Measurements from ENCODE around the gene C2CD2. TPM values are rescaled to one million over a fixed set of nuclear protein-coding genes. Genes with fewer than 3 reads are reported as not detected.
A peak's percentile ranks its signal among the peaks of the same experiment; 100 is the strongest.

The C2CD2 gene
- total and polyA plus RNA-seq, 2 of the 4 experiments (the other 2 are of a cell fraction) = 15.6 to 25.3 TPM

- Histone ChIP-seq H4K8ac (ENCODE audit: low read depth in 2 of 2, low read length in 2 of 2) (peak overlapping the region in 1 of 2 experiments; percentile 33; a peak in 1 of 4 replicates), H2AFZ (replicated peaks; ENCODE audit: low read length, poor library complexity) (peak overlapping the region; percentile 9), H3K79me1 (ENCODE audit: low read depth in 1 of 2, low read length in 2 of 2) (peaks cover 21 to 43% of the 10 kb centered on the region in 2 experiments), H4K20me1 (ENCODE audit: insufficient read depth, low read length) (no peaks in the 10 kb centered on the region), H3K27ac (ENCODE audit: insufficient read depth, low read length) (peak overlapping the region; percentile 43; the same call in 1 of the 2 replicates), H3K4me3 (ENCODE audit: insufficient read depth, low read depth, low read length) (no peak overlapping the region), H2BK5ac (ENCODE audit: low read depth, low read length, poor library complexity, severe bottlenecking) (peak overlapping the region; percentile 75), H3K23ac (ENCODE audit: low read depth, low read length) (peak overlapping the region; percentile 18; the same call in 1 of the 2 replicates), H3K14ac (replicated peaks; ENCODE audit: low read depth, low read length) (0 out of 2 replicates have a peak overlapping the region, but pooled peaks have one; percentile 19), H3K9me1 (ENCODE audit: insufficient read depth, low read length) (peaks cover 14% of the 10 kb centered on the region), H2AK5ac (ENCODE audit: low read depth, low read length) (0 out of 2 replicates have a peak overlapping the region, but pooled peaks have one; percentile 26), H4K5ac (ENCODE audit: low read depth, low read length) (0 out of 2 replicates have a peak overlapping the region, but pooled peaks have one; percentile 1), H2BK20ac (ENCODE audit: low read depth, low read length) (no peak overlapping the region), H3K56ac (ENCODE audit: extremely low read depth, insufficient read depth, low read length) (no peak overlapping the region), H3K4me2 (ENCODE audit: low read depth, low read length) (peak overlapping the region; percentile 41), H2AK9ac (replicated peaks; ENCODE audit: low read depth, low read length, poor library complexity) (peak overlapping the region; percentile 22), H2BK120ac (ENCODE audit: low read depth, low read length) (peak overlapping the region; percentile 18; the same call in 1 of the 2 replicates), H3K18ac (ENCODE audit: low read depth, low read length) (0 out of 2 replicates have a peak overlapping the region, but pooled peaks have one; percentile 24), H3K4ac (ENCODE audit: low read depth, low read length) (peak overlapping the region; percentile 38; the same call in 1 of the 2 replicates), H3K27me3 (ENCODE audit: control insufficient read depth, insufficient read depth, low read length) (no peaks in the 10 kb centered on the region), H3K9me3 (ENCODE audit: control insufficient read depth, insufficient read depth, low read length) (no peaks in the 10 kb centered on the region), H4K91ac (ENCODE audit: insufficient read depth, low read depth, low read length) (peak overlapping the region; percentile 23; the same call in 1 of the 2 replicates), H3K4me1 (ENCODE audit: control insufficient read depth, insufficient read depth, low read length) (peaks cover 14% of the 10 kb centered on the region), H3K36me3 (ENCODE audit: control insufficient read depth, insufficient read depth, low read length) (peaks cover 3% of the 10 kb centered on the region; the same call in 1 of the 2 replicates), H2BK15ac (ENCODE audit: low read depth, low read length) (no peak overlapping the region), H3K9ac (ENCODE audit: low read depth, low read length) (no peak overlapping the region)
- ChIA-PET POLR2A (ENCODE audit: unreplicated experiment) (no interaction called here), CTCF (interaction anchor here (1.1 to 1.2 kb wide), 2 partner anchors 27 to 46 kb away, joined by 3 to 4 read pairs; no protein-coding TSS in a partner anchor)
- no TSS peak for BruUV-seq (replicated peaks)
- WGBS, 2 experiments (ENCODE audit: extremely low coverage in 2 of 2, insufficient read length in 1 of 2) = no CpG with 5 or more reads among the region's 7 CpGs
- DNase-seq (peak; percentile 47), ATAC-seq (ENCODE audit: low read depth) (peak; percentile 39)
- intact Hi-C loops (cut with micrococcal nuclease) = no loop called here
- in situ Hi-C loops (cut with MboI; ENCODE audit: low sequenced_read_pairs) = no loop called here
- dilution Hi-C loops (cut with HindIII; ENCODE audit: low sequenced_read_pairs, unreplicated experiment) = no loop called here
- TF ChIP-seq MAFK (IDR thresholded peaks at IDR 0.05; ENCODE audit: low read depth, low read length) (no peak), CHD1 (IDR thresholded peaks at IDR 0.05; ENCODE audit: low read depth, low read length) (no peak), USF2 (IDR thresholded peaks at IDR 0.05; ENCODE audit: low read depth, low read length) (no peak), SMC3 (IDR thresholded peaks at IDR 0.05; ENCODE audit: low read depth, low read length) (no peak), ELK1 (IDR thresholded peaks at IDR 0.05; ENCODE audit: borderline replicate concordance, low read depth, low read length) (no peak), RAD21 (IDR thresholded peaks at IDR 0.05; ENCODE audit: low read length) (0 out of 2 replicates have a peak, but pooled peaks have one; percentile 3), MAZ (IDR thresholded peaks at IDR 0.05; ENCODE audit: borderline replicate concordance, low read depth, low read length) (no peak), MXI1 (IDR thresholded peaks at IDR 0.05; ENCODE audit: borderline replicate concordance, low read depth, low read length) (no peak), POLR2A (IDR thresholded peaks at IDR 0.05; ENCODE audit: low read depth, low read length) (no peak)
Measured at GRCh38 chr21:41923631-41924367, 30.0 kb downstream of the C2CD2 start.
